ENCODE results near the gene TUBA3E.
"Not testable (repeated sequence)": the region's sequence is repeated elsewhere in the genome, so short reads cannot be mapped to it uniquely, and the experiment has no call there.

GRCh38 chr2:130195089-130195635, 3.1 kb downstream of the TUBA3E start:
- not testable (repeated sequence) for TF ChIP-seq CTCF (IDR thresholded peaks at IDR 0.05; ENCODE audit: poor library complexity, severe bottlenecking); EP300 (conservative IDR thresholded peaks at IDR 0.05; ENCODE audit: poor library complexity, severe bottlenecking)

Data from neural cell (in vitro differentiated cells).